Cortex of kidney (tissue), 1 donor: ENCODE data around the gene PROZ.

Experiments used
- DNase-seq: peaks from one replicate; lab custom pipeline; 2025; lab: John Stamatoyannopoulos, UW

PROZ gene

DNA sequence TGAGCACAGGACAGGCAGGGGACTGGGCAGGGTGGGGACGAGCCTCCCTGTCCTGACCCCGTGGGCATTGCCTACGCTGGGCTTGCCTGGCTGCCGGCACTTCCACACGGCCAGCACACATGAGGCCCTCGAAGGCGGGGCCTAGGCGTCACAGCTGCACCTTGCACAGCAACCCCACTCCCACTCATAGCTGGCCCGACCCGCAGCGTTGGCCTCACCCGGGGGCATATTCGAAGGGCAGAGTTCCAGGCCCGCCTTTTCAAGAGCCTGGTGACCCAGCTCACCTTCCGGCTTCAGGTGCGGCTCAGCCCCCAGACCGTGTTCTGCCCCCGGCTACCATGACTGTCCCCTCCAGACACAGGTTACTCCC is 16.9 kb upstream of the PROZ start:
- DNase-seq = no peak

DNA sequence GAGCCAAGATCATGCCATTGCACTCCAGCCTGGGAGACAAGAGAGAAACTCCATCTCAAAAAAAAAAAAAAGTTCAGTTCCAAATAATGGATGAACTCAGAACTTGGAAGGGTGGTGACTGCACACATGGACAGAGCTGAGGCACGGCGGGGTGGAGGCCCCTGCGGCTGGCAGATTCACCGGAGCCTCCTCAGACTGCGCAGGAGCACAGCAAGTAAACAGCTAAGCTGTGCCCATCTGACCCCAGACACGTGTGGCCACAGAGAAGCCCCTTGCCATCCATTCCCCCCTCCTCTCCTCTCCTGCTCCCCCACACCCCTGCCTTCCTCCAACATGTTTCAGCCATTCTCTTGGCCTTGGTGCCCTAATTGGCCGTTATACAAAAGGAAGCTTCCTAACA is 15.6 kb upstream of the PROZ start:
- DNase-seq = no peak

DNA sequence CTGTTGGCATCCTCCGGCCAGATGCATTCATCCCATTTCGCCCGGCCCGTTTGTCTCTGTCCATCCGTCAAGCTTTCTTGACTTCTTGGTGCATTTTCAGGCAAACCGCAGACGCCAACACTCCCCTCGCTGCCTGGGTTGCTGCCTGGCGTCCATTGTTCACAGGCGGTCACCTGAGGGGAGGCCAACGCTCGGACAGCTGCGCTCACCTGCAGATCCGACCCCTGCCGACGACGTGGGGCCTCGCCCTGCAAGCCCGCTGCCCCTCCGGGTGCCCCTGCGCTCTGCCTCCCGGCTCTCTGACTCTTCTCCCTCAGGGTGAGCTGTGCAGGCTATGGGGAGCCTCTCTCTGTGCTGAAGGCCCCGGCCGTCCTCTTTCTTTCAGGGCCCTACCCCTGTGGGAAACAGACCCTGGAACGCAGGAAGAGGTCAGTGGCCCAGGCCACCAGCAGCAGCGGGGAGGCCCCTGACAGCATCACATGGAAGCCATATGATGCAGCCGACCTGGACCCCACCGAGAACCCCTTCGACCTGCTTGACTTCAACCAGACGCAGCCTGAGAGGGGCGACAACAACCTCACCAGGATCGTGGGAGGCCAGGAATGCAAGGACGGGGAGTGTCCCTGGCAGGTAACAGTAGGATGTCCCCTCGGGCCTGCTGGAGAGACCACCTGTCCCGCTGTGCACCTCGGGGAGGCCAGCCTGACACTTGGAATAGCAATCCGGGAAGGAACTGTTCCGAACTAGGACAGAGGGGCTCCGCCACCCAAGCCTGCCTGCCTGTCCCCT is 14.8 kb upstream of the PROZ start:
- DNase-seq = no peak

DNA sequence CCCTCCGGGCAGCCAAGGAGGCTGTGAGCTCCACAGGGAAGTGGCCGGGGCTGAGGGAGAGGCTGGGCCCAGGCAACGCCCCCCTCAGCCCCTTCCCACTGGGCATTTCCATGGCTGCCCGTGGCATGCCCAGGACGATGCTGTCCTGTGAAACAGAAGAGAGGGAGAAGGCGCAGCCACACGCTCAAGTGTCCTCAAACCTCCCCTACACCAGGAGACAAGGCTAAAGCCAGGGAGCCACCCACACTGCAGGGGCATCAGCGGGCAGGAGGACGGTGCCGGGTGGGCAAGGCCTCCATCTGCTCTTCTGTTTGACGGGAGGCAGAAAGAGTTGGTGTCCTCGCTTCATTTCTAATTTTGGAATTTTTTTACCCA is 14.2 kb upstream of the PROZ start:
- DNase-seq = no peak

DNA sequence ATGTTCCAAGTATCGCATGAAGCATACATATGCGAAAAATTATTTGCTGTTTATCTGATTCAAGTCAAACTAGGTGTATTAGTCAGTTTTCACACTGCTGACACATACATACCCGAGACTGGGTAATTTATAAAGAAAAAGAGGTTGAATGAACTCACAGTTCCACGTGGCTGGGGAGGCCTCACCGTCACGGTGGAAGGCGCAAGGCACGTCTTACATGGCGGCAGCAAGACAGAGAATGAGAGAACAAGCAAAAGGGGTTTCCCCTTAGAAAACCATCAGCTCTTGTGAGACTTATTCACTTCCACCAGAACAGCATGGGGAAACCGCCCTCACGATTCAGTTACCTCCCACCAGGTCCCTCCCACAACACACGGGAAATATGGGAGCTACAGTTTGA is 13.0 kb upstream of the PROZ start:
- DNase-seq = no peak

DNA sequence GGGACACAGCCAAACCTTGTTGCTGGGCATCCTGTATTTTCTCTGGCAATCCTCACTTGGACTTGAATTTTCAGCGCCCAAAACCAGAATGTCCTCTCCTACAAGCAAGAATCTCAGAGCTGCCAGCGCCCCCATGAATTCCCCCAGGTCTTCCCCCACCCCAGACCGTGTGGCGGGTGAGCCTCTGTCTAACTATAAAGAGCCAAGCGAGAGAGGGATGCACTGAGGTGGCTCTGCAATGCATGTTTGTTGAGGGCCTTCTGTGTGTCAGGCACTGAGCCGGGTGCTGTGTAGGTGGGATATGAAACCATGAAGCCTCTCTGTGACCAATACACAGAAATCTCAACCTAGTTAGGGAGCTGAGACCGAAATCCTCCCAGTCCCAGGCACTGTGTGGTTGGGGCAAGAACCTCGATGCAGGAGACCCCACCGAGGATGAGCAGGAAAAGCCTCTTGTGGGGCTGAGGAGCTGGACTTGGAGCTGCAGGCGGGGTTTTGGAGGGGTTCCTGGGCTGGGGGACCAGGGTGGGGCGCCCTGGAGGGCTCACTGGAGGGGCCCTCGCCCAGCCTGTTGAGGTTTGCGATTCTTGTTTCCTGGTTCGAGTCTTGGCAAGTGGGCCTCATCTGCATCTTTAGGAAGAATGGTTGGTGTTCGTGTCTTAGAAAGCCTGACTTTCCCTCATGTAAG is 12.4 kb upstream of the PROZ start:
- no peak for DNase-seq

DNA sequence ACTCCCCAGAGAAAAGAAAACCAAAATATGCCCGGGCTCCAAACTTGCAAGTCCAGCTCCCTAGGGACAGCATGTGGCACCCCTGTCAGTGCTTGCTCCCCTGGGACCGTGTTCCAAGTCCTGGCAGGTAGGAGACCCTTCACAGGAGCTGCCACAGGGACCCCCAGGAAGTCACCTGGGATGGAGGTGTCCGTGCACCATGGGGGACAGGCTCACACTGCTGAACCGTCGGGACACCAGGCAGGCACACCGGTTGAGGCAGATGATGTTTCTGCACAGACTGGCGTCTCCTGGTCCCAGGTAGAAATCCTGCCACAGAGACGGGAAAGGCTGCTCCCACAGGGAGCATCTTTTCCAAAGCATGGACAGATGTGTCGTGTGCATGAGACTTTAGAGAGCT is 11.7 kb upstream of the PROZ start:
- DNase-seq = no peak

DNA sequence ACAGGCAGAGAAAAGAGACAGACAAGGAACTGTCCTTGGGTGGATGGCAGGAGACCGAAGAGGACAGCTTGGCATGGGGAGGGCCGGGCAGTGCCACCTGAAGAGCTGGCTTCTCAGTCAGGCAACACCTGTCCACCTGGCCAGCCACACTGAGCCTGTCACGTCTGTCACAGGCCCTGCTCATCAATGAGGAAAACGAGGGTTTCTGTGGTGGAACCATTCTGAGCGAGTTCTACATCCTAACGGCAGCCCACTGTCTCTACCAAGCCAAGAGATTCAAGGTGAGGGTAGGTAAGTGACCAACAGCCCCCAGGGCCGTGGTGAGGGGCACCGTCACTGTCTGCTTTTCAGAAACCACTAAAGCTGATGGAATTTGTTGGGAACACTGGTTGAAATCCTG is 11.2 kb upstream of the PROZ start:
- no peak for DNase-seq

DNA sequence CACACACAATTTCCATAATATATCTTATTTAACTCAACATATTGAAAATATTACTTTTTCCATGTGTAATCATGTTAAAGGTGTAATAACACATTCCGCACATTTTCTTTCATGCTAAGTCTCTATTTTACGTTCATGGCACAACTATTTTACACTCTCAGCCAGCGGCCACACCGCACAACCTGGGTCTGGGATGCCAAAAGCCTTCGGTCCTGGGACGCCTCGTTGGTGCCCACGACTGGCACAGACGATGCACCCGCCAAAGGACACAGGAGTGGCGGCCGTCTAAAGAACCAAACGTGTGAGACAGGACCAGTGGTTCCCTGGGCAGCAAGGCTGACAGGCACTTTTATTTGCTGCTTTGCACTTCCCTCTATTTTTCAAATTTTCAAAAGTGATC is 10.0 kb upstream of the PROZ start:
- no peak for DNase-seq

DNA sequence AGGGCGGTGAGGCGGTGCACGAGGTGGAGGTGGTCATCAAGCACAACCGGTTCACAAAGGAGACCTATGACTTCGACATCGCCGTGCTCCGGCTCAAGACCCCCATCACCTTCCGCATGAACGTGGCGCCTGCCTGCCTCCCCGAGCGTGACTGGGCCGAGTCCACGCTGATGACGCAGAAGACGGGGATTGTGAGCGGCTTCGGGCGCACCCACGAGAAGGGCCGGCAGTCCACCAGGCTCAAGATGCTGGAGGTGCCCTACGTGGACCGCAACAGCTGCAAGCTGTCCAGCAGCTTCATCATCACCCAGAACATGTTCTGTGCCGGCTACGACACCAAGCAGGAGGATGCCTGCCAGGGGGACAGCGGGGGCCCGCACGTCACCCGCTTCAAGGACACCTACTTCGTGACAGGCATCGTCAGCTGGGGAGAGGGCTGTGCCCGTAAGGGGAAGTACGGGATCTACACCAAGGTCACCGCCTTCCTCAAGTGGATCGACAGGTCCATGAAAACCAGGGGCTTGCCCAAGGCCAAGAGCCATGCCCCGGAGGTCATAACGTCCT is 9.4 kb upstream of the PROZ start:
- no peak for DNase-seq

DNA sequence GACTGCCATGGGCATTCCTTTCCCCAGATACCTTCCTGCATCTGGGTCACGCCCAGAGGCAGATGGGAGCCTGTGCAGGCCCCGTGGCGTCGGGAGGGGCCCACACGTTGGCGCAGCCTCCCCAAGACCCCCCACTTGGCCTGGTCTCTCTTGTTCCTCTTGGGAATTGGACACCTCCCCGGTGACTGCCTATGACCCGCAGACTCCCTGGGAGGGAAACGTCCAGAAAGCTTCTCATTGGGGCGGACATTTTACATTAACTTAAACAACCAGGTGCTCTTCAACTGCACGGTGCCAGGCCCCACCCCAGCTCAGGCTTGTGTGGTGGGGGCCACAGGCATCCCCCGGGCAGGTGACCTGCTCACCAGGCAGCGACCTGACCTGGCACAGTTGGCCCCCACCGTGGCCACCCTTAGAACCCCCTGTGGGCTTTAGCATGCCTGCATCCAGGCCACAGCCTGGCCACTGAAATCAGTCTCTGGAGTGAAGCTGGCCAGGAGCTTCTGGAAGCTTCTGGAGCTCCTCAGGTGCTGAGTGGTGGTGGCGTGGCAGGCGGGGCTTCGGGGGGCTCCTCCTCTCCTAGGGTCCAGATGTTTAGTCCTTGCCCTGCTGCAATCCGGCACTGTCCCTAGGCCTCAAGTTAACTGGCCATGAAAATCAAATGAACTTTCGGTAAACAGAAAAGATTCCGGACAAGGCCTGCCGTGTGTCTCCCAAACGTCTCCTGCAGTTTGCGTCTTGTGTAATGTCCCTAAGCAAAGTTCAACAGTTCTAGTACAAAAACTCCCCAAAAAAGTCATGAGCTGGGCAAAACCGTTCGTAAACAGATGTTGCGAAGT is 8.5 kb upstream of the PROZ start:
- no peak for DNase-seq

DNA sequence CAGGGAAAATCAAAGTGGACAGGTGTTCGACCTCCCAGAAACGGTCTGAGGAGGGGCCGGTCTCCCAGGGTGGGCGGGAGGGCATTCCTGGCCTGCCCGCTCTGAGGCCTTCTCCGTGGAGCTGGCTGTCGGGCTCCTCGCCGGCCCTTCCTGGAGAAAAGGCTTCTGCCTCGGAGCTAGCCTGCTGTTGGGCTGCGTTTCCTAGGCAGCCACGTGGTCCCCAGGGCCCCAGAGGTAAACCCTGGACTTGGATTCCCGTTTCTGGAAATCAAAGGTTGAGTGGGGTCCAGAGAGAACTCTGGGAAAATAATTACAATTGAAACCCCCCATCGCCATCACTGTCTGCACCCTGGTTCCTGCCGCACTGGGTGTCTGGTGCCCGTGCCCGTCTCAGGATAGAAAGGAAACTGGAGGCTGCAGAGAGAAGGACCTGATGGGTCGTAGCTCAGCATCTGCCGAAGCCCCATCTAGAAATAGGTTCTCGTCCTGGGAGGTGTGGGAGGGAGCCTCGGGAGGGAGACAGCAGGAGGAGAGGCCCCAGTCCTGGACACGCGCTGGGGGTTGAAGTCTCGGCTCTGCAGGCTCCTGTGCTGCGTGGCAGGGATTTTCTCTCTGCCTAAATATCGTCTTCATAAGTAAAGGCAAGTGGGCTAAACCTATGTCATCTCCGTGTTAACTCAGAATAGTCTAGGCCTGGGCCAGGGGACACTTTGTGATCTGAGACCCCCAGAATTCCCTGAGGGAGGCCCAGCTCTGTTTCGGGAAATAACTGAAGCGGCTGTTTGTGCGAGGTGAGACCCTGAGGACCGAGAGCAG is 7.7 kb upstream of the PROZ start:
- no peak for DNase-seq

DNA sequence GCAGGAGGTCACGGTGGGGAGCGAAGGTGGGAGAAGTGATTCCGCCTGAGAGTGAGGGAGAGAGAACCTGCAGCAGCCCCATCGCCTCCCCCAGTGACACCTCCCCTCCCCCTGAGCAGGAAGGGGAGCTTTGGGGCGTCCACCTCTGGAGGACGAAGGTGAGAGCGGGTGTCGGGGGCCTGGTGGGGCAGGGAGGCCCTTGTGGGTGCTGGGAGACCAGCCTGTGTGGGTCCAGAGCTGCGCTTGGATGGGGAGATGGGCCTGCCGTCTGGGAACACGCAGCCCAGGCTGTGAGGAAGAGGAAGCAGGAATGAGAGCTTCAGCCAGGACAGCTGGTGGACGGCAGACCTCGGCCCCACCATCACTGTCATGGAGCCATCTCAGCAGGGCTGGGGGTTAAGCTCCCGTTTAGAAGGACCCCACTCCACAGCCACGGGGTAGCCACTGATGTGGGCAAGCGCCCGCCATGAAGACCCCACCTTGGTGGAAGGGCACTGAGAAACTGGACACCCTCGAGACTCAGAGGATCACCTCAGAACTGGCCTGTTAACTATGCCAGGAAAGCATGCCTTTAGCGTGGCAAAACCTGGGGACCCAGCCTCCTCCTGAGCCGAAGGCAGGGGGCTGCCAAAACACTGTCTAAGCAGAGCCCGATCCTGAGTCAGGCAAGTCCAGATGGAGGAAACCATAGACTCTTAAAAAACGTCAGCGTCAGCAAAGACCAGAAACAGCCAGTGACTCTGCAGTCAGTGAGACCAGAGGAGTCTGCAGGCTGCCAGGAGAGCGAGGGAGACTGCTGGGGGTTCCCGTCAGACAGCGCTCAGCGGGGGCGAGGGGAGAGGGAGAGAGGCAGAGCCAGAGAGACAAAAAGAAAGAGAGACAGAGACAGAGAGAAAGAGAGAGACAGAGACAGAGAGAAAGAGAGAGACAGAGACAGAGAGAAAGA is 6.4 kb upstream of the PROZ start:
- DNase-seq = no peak

DNA sequence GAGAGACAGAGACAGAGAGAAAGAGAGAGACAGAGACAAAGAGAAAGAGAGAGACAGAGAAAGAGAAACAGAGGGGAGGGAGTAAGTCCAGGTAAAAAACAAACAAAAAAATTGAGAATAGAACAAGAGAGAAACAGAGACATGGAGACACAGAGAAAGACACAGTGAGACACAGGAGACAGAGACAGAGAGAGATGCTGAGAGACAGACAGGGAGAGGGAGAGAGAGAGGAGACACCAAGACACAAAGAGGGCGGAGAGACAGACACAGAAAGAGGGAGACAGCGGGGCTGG is 5.8 kb upstream of the PROZ start:
- DNase-seq = no peak

DNA sequence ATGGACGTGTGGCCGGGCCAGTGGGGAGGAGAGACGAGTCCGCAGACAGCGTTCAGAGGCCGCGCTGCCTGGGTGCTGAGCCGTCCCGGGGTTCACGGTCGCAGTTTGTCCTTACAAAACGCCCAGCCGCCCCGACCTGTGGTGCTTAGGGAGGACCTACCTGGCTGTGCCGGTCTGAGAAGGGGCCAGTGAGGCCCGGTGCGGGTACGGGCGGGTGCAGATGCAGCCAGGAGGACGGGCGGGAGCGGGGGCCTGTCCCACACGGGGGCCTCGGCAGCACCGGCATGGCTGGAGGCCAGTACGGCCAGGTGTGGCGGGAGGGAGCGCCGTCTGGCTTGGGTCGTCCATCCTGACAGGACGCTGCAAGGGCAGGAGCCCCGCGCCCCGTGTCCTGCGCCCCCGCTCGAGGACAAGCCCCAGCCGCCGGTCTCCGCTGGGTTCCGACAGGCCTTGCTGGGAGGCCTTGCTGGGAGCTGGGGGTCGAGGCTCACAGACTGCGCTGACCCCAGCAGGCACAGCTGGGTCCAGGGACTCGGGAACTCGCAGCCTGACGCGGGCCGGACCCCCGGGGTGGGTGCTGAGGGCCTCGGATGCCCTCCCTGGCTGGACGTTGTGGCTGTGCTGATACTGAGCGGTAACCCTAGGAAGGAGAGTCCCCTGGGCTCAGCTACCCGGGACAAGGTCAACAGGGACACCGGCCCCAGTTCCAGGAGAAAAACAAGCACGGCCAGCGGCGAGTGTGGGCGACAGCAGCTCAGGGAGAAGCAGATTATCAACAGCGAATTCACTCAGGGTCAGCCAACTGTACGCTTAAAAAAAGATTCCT is 5.3 kb upstream of the PROZ start:
- no peak for DNase-seq

DNA sequence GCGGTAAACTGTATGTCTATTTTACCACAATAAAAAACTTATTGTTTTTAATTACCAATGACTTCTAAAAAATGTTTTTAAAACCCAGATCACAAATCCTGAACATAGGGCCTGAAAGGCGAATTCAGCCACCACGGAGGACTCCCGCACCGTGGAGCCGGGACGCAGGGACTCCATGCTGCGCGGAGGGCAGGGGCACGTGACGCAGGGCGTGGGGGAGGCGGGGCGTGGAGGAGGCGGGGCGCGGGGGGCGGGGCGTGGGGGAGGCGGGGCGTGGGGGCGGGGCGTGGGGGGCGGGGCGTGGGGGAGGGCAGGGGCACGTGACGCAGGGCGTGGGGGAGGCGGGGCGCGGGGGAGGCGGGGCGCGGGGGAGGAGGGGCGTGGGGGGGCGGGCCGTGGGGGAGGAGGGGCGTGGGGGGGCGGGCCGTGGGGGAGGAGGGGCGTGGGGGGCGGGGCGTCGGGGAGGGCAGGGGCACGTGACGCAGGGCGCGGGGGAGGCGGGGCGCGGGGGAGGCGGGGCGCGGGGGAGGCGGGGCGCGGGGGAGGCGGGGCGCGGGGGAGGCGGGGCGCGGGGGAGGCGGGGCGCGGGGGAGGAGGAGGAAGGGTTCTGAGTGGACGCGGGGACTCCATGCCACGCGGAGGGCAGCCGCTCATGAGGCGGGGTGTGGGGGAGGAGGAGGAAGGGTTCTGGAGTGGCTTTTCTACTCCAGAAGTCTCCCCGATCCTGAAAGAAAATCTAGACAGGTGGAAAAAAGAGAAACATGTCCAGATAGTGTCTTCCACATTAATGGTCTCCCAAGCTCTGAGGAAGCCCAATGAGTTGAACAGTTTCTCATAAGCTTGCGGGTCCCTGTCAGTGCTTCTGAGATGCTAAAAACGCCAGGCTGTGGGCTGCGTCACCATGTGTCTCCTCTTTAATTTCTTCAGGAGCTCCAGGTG is 4.4 kb upstream of the PROZ start:
- DNase-seq = no peak

DNA sequence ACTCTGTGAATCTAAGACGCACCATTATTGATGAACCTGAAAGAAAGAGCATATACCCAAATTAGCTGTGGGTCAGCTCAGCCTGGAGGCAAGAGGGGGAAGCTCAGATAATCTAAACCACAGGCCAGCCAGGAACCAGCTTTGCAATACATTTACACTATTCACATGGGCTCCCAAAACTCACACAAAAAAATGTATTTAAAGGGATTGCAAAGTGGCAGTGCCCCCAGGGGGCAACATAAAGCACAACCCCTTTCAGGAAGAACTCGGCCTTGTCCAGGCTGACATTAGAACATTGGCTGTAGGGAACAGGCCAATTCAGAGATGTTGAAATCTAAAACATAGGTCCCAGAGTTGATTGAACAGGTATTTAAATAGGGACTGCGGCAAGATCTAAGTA is 3.2 kb upstream of the PROZ start:
- DNase-seq = no peak

DNA sequence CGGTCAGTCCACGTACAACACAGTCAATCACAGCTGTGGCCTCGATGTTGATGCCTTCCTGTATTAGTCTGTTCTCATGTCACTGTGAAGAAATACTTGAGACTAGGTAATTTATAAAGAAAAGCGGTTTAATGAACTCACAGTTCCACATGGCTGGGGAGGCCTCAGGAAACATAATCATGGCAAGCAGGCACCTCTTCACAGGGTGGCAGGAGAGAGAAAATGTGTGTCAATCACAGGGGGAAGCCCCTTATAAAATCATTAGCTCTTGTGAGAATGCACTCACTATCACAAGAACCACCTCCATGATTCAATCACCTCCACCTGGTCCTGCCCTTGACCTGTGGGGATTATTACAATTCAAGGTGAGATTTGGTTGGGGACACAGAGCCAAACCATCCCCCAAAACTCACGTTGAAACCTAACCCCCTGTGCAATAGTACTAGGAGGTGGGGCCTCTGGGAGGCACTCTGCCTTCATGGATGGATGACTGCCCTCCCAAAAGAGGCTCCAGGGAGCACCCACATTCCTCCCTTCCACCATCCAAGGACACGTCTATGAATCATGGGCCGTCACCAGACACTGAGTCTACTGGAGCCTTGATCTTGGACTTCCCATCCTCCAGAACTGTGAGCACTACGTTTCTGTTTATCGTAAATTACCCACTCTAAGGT is 2.3 kb upstream of the PROZ start:
- DNase-seq = no peak
